ENCODE data around the gene XPNPEP2. TPM values are rescaled to one million over a fixed set of nuclear protein-coding genes. Genes with fewer than 3 reads are reported as not detected.

The XPNPEP2 gene
- total RNA-seq, 1 experiment from 2014 or later = not detected

- ChIA-PET CTCF (no interaction called here), POLR2A (ENCODE audit: unreplicated experiment) (no interaction called here)
- H3K36me3 ChIP-seq (ENCODE audit: low read depth, low read length) = no peaks in the 10 kb centered on the region
- no peak overlapping the region for H3K27ac ChIP-seq (ENCODE audit: low read length)
- H3K9me2 ChIP-seq (replicated peaks; ENCODE audit: low read length) = no peaks in the 10 kb centered on the region
- intact Hi-C loops (cut with micrococcal nuclease) = no loop called here
- no peaks in the 10 kb centered on the region for H3K4me1 ChIP-seq (ENCODE audit: insufficient read depth, low read length)
- H2AFZ ChIP-seq (ENCODE audit: low read length) = no peak overlapping the region
- H3K9ac ChIP-seq (ENCODE audit: low read length) = no peak overlapping the region
- DNase-seq (no peak), ATAC-seq (no peak)
- no peaks in the 10 kb centered on the region for H4K20me1 ChIP-seq (ENCODE audit: low read length)
- no peaks in the 10 kb centered on the region for H3F3A ChIP-seq (ENCODE audit: low read length, unreplicated experiment)
- no TSS peak for BruUV-seq (replicated peaks)
- no peak for TF ChIP-seq CTCF (conservative IDR thresholded peaks at IDR 0.05; ENCODE audit: low read depth, low read length)
- TF ChIP-seq EZH2phosphoT487 (IDR thresholded peaks at IDR 0.05; ENCODE audit: borderline replicate concordance, low read length) = no peak
- no peak for TF ChIP-seq EZH2 (IDR thresholded peaks at IDR 0.05; ENCODE audit: low read length, unreplicated experiment)
- no peaks in the 10 kb centered on the region for H3K27me3 ChIP-seq (ENCODE audit: low read length)
- no peaks in the 10 kb centered on the region for H3K79me2 ChIP-seq (ENCODE audit: low read length)
- H3K4me2 ChIP-seq (ENCODE audit: low read length) = no peak overlapping the region
- H3K9me3 ChIP-seq (ENCODE audit: low read length) = no peaks in the 10 kb centered on the region
- H3K4me3 ChIP-seq (ENCODE audit: low read length) = no peak overlapping the region
Observed at GRCh38 chrX:129786210-129786651, 47.5 kb downstream of the XPNPEP2 start.

DNA sequence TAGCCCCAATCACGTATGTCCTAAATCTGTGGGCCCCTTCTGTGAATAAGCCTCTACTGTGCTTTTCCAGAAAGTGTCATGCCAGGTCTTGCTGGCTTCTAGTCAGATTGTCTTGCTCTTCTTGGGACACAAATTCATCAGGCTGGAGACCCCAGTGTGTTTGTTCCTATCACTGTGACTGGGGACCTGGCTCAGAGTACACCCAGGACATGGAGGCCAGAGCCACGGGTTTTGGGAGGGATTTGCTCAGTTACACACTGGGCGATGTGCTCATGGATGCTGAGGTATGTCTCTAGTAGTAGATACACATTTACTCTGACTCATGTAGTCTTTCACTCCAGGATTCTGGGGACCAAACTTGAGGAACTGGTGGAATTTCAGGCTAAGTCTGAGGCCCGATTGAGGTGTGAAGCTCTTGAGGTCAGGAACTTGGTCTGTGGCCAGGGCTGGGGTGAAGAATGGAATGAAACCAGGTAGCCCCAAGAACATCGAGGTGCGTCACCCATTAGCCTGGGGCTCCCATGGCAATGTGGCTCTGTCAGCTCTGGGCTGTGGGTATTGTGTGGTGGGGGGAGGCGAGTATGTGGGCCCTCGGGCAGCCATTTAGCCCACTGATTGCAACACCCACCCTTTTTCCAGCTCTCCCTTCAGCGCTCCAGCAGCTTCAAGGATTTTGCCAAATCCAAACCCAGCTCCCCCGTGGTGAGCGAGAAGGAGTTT lies 48.7 kb downstream of the XPNPEP2 start:
- no peaks in the 10 kb centered on the region for H3K9me2 ChIP-seq (replicated peaks; ENCODE audit: low read length)
- no peak overlapping the region for H3K4me2 ChIP-seq (ENCODE audit: low read length)
- no peaks in the 10 kb centered on the region for H3K79me2 ChIP-seq (ENCODE audit: low read length)
- DNase-seq (no peak), ATAC-seq (no peak)
- no peak overlapping the region for H3K4me3 ChIP-seq (ENCODE audit: low read length)
- H3K9me3 ChIP-seq (ENCODE audit: low read length) = no peaks in the 10 kb centered on the region
- no peak overlapping the region for H2AFZ ChIP-seq (ENCODE audit: low read length)
- BruUV-seq (replicated peaks) = no TSS peak
- no peaks in the 10 kb centered on the region for H3K4me1 ChIP-seq (ENCODE audit: insufficient read depth, low read length)
- H3K9ac ChIP-seq (ENCODE audit: low read length) = no peak overlapping the region
- ChIA-PET POLR2A (ENCODE audit: unreplicated experiment) (no interaction called here), CTCF (no interaction called here)
- TF ChIP-seq CTCF (conservative IDR thresholded peaks at IDR 0.05; ENCODE audit: low read depth, low read length) = no peak
- no peak for TF ChIP-seq EZH2 (IDR thresholded peaks at IDR 0.05; ENCODE audit: low read length, unreplicated experiment)
- no peak for TF ChIP-seq EZH2phosphoT487 (IDR thresholded peaks at IDR 0.05; ENCODE audit: borderline replicate concordance, low read length)
- intact Hi-C loops (cut with micrococcal nuclease) = no loop called here
- no peaks in the 10 kb centered on the region for H3K27me3 ChIP-seq (ENCODE audit: low read length)
- no peak overlapping the region for H3K27ac ChIP-seq (ENCODE audit: low read length)
- H3K36me3 ChIP-seq (ENCODE audit: low read depth, low read length) = no peaks in the 10 kb centered on the region
- no peaks in the 10 kb centered on the region for H4K20me1 ChIP-seq (ENCODE audit: low read length)
- no peaks in the 10 kb centered on the region for H3F3A ChIP-seq (ENCODE audit: low read length, unreplicated experiment)

GRCh38 chrX:129788527-129788926 lies 49.7 kb downstream of the XPNPEP2 start:
- POLR2A ChIA-PET (ENCODE audit: unreplicated experiment) = no interaction called here
- no peaks in the 10 kb centered on the region for H3K36me3 ChIP-seq (ENCODE audit: low read depth, low read length)

More at GRCh38 chrX:129788527-129788926, 49.7 kb downstream of the XPNPEP2 start:
- Histone ChIP-seq H3K9me2 (replicated peaks; ENCODE audit: low read length) (no peaks in the 10 kb centered on the region), H3K79me2 (ENCODE audit: low read length) (no peaks in the 10 kb centered on the region), H2AFZ (ENCODE audit: low read length) (no peak overlapping the region), H3K27ac (ENCODE audit: low read length) (no peak overlapping the region), H3K27me3 (ENCODE audit: low read length) (no peaks in the 10 kb centered on the region), H3F3A (ENCODE audit: low read length, unreplicated experiment) (no peaks in the 10 kb centered on the region), H3K4me2 (ENCODE audit: low read length) (no peak overlapping the region), H3K4me1 (ENCODE audit: insufficient read depth, low read length) (no peaks in the 10 kb centered on the region), H3K9me3 (ENCODE audit: low read length) (no peaks in the 10 kb centered on the region), H4K20me1 (ENCODE audit: low read length) (no peaks in the 10 kb centered on the region), H3K4me3 (ENCODE audit: low read length) (no peak overlapping the region), H3K9ac (ENCODE audit: low read length) (no peak overlapping the region)
- BruUV-seq (replicated peaks) = no TSS peak
- DNase-seq (no peak), ATAC-seq (no peak)
- no peak for TF ChIP-seq CTCF (conservative IDR thresholded peaks at IDR 0.05; ENCODE audit: low read depth, low read length)
- no peak for TF ChIP-seq EZH2 (IDR thresholded peaks at IDR 0.05; ENCODE audit: low read length, unreplicated experiment)
- no peak for TF ChIP-seq EZH2phosphoT487 (IDR thresholded peaks at IDR 0.05; ENCODE audit: borderline replicate concordance, low read length)
- CTCF ChIA-PET = no interaction called here
- intact Hi-C loops (cut with micrococcal nuclease) = no loop called here
